DOHH2 (cell line): ENCODE data around the gene AGBL5.
A peak's percentile ranks its signal among the peaks of the same experiment; 100 is the strongest.
"Not testable (repeated sequence)": the region's sequence is repeated elsewhere in the genome, so short reads cannot be mapped to it uniquely, and the experiment has no call there.

Source experiments
- H3F3A ChIP-seq: fragments of 200-600 bp; sonication (generic), shearing (Covaris generic); 2 replicates; pipeline ENCODE4 v1.6.0; 2016; ENCODE audit warnings: antibody characterized with exemption, mild to moderate bottlenecking; ENCODE audit not compliant: control insufficient read depth, insufficient read depth
- H3K27ac ChIP-seq: fragments of 200-600 bp; sonication (generic); 2 replicates; pipeline ENCODE4 v1.5.1; 2014; ENCODE audit warnings: low read depth, mild to moderate bottlenecking, low read length, moderate library complexity
- H3K27me3 ChIP-seq: fragments of 200-600 bp; sonication (generic); 2 replicates; pipeline ENCODE4 v1.6.1; 2014; ENCODE audit warnings: mild to moderate bottlenecking, low read length, mixed read lengths; ENCODE audit not compliant: control insufficient read depth
- H3K36me3 ChIP-seq: fragments of 200-600 bp; sonication (generic); 2 replicates; pipeline ENCODE4 v1.6.1; 2014; ENCODE audit warnings: mild to moderate bottlenecking, low read length, moderate library complexity, mixed read lengths; ENCODE audit not compliant: control insufficient read depth
- H3K4me1 ChIP-seq: fragments of 200-600 bp; sonication (generic); 2 replicates; pipeline ENCODE4 v1.6.1; 2014; ENCODE audit warnings: mild to moderate bottlenecking, low read length, mixed read lengths; ENCODE audit not compliant: control insufficient read depth
- H3K4me2 ChIP-seq: fragments of 200-600 bp; sonication (generic); 2 replicates; pipeline ENCODE4 v1.6.0; 2014; ENCODE audit warnings: mild to moderate bottlenecking, low read length, moderate library complexity
- H3K4me3 ChIP-seq: fragments of 200-600 bp; sonication (generic); 2 replicates; pipeline ENCODE4 v1.5.1; 2014; ENCODE audit warnings: mild to moderate bottlenecking, low read length, mixed read lengths
- H3K79me2 ChIP-seq: fragments of 200-600 bp; sonication (generic); 2 replicates; pipeline ENCODE4 v1.6.1; 2014; ENCODE audit warnings: mild to moderate bottlenecking, low read length, mixed read lengths; ENCODE audit not compliant: control insufficient read depth
- H3K9me2 ChIP-seq: fragments of 200-600 bp; sonication (generic); replicated peaks from 2 replicates; pipeline ENCODE4 v1.6.1; 2014; ENCODE audit warnings: mild to moderate bottlenecking, low read length, mixed read lengths; ENCODE audit not compliant: control insufficient read depth
- H3K9me3 ChIP-seq: fragments of 200-600 bp; sonication (generic); 2 replicates; pipeline ENCODE4 v1.6.1; 2014; ENCODE audit warnings: antibody characterized with exemption, low read length, mixed read lengths; ENCODE audit not compliant: control insufficient read depth, insufficient read depth
- H4K20me1 ChIP-seq: fragments of 200-600 bp; sonication (generic); 2 replicates; pipeline ENCODE4 v1.6.0; 2014; ENCODE audit warnings: low read depth, mild to moderate bottlenecking, antibody characterized with exemption, low read length, moderate library complexity; ENCODE audit not compliant: control insufficient read depth, insufficient read depth
- CTCF ChIP-seq: fragments of 200-600 bp; sonication (generic); IDR thresholded peaks from one replicate; pipeline ENCODE4 v1.5.1; 2014; ENCODE audit warnings: antibody characterized with exemption, mild to moderate bottlenecking, low read depth, low read length; ENCODE audit not compliant: poor library complexity, severe bottlenecking
- EZH2phosphoT487 ChIP-seq: fragments of 200-600 bp; sonication (generic); IDR thresholded peaks from 2 replicates; pipeline ENCODE4 v1.6.1; 2017; ENCODE audit warnings: borderline replicate concordance, mild to moderate bottlenecking, antibody characterized with exemption, low read length, moderate library complexity, mixed read lengths

The AGBL5 gene

GRCh38 chr2:27111392-27112078 lies 60.1 kb downstream of the AGBL5 start:
- not testable (repeated sequence) for H3K9me3 ChIP-seq, H3K36me3 ChIP-seq, H3K4me1 ChIP-seq, H3K4me2 ChIP-seq, H3K9me2 ChIP-seq, H3K79me2 ChIP-seq, H3K27ac ChIP-seq, H3F3A ChIP-seq, H3K27me3 ChIP-seq, H3K4me3 ChIP-seq, H4K20me1 ChIP-seq

- Histone ChIP-seq H3K4me1 (peaks cover 3% of the 10 kb centered on the region; the same call in 1 of the 2 replicates), H3K27me3 (peaks cover 6% of the 10 kb centered on the region; the same call in 1 of the 2 replicates), H3K36me3 (no peaks in the 10 kb centered on the region), H3K4me3 (no peak overlapping the region), H3K27ac (no peak overlapping the region), H3F3A (no peaks in the 10 kb centered on the region), H3K79me2 (no peaks in the 10 kb centered on the region), H3K4me2 (no peak overlapping the region), H3K9me3 (no peaks in the 10 kb centered on the region), H4K20me1 (no peaks in the 10 kb centered on the region), H3K9me2 (no peaks in the 10 kb centered on the region)
- TF ChIP-seq CTCF: no peak
- no peak for TF ChIP-seq EZH2phosphoT487
These were observed 64.1 kb downstream of the AGBL5 start for GRCh38 chr2:27115519-27115918.

- Histone ChIP-seq H3K27ac (no peak overlapping the region), H3K4me1 (peaks cover 3% of the 10 kb centered on the region), H3K36me3 (no peaks in the 10 kb centered on the region), H3F3A (no peaks in the 10 kb centered on the region), H3K4me2 (peak overlapping the region; percentile 65), H3K27me3 (peaks cover 19% of the 10 kb centered on the region), H3K9me2 (no peaks in the 10 kb centered on the region), H4K20me1 (no peaks in the 10 kb centered on the region), H3K9me3 (no peaks in the 10 kb centered on the region), H3K79me2 (no peaks in the 10 kb centered on the region), H3K4me3 (peak overlapping the region; percentile 55)
- TF ChIP-seq CTCF: no peak
- no peak for TF ChIP-seq EZH2phosphoT487
These were observed 66.6 kb downstream of the AGBL5 start for GRCh38 chr2:27117995-27118524.

GRCh38 chr2:27118525-27119329 lies 67.3 kb downstream of the AGBL5 start, which contains the start of gene CGREF1:
TSS of gene CGREF1 (minus strand) at chr2:27119128. CDS start at chr2:27104366, 14,762 bp downstream.
- H3K9me2 ChIP-seq: no peaks in the 10 kb centered on the region
- H3K4me3 ChIP-seq: peak within 1 kb of the TSS; percentile 55
- H3K4me1 ChIP-seq: peaks cover 9% of the 10 kb centered on the region
- H4K20me1 ChIP-seq: no peaks in the 10 kb centered on the region
- H3K27me3 ChIP-seq: peaks cover 25% of the 10 kb centered on the region
- no peaks in the 10 kb centered on the region for H3F3A ChIP-seq
- no peaks in the 10 kb centered on the region for H3K36me3 ChIP-seq
- TF ChIP-seq CTCF (no peak), EZH2phosphoT487 (no peak)
- no peaks in the 10 kb centered on the region for H3K9me3 ChIP-seq
- H3K27ac ChIP-seq: no peak within 1 kb of the TSS
- H3K4me2 ChIP-seq: peak within 1 kb of the TSS; percentile 65
- H3K79me2 ChIP-seq: no peaks in the 10 kb centered on the region

- H3K36me3 ChIP-seq, H3F3A ChIP-seq, H3K9me3 ChIP-seq, H3K27ac ChIP-seq, H4K20me1 ChIP-seq, H3K9me2 ChIP-seq, H3K79me2 ChIP-seq: not testable (repeated sequence)
- Histone ChIP-seq H3K4me2 (peak overlapping the region; percentile 65), H3K4me1 (peaks cover 13% of the 10 kb centered on the region), H3K27me3 (peaks cover 29% of the 10 kb centered on the region), H3K4me3 (peak overlapping the region; percentile 55)
These were observed 67.8 kb downstream of the AGBL5 start for GRCh38 chr2:27119330-27119670.
